ENCODE data around the gene CROCC. TPM values are rescaled to one million over a fixed set of nuclear protein-coding genes. Genes with fewer than 3 reads are reported as not detected.

CROCC gene, protein sequence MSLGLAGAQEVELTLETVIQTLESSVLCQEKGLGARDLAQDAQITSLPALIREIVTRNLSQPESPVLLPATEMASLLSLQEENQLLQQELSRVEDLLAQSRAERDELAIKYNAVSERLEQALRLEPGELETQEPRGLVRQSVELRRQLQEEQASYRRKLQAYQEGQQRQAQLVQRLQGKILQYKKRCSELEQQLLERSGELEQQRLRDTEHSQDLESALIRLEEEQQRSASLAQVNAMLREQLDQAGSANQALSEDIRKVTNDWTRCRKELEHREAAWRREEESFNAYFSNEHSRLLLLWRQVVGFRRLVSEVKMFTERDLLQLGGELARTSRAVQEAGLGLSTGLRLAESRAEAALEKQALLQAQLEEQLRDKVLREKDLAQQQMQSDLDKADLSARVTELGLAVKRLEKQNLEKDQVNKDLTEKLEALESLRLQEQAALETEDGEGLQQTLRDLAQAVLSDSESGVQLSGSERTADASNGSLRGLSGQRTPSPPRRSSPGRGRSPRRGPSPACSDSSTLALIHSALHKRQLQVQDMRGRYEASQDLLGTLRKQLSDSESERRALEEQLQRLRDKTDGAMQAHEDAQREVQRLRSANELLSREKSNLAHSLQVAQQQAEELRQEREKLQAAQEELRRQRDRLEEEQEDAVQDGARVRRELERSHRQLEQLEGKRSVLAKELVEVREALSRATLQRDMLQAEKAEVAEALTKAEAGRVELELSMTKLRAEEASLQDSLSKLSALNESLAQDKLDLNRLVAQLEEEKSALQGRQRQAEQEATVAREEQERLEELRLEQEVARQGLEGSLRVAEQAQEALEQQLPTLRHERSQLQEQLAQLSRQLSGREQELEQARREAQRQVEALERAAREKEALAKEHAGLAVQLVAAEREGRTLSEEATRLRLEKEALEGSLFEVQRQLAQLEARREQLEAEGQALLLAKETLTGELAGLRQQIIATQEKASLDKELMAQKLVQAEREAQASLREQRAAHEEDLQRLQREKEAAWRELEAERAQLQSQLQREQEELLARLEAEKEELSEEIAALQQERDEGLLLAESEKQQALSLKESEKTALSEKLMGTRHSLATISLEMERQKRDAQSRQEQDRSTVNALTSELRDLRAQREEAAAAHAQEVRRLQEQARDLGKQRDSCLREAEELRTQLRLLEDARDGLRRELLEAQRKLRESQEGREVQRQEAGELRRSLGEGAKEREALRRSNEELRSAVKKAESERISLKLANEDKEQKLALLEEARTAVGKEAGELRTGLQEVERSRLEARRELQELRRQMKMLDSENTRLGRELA (N-terminal part only)
- 21.2 and 35.4 TPM in 2 replicates for total RNA-seq

DNA sequence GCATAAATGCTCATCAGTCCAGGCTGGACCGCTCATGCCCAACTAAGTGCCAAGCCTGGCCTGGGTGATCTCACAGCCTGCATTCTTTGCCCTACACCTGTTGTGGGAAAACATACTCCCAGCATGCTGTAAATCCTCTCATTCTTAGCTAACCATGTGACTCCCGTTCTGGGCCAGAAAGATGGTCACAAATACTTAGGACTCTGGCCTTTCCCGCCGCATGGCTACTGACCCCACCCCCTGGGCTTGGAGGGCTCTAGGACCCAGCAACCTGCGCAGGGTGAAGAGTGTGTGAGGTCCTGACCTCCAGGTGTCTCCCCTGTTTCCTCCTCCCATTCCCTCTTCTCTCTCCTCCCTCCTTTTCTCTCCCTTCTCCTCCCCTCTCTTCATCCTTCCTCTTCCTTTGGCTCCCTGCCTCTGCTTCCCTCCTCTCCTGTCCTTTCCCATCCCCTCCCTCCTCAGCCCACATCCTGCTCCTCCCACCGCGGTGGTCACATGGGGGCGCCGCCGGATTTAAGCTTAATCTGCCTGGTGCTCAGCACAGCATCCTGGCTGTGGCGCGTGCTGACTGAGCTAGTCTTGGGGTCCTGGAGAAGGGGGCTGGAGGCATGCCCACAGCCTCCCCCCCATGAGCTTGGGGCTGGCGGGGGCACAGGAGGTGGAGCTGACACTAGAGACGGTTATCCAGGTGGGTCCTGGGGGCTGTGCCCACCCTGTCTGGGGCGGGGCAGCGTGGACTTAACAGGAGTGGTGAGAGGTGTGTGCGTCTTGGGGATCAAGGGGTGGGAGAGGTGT is at the start of gene CROCC:
CROCC (plus strand) TSS at position 541 of the 795 bp plus-strand sequence; CDS start at position 629, 88 bp downstream.

DNA sequence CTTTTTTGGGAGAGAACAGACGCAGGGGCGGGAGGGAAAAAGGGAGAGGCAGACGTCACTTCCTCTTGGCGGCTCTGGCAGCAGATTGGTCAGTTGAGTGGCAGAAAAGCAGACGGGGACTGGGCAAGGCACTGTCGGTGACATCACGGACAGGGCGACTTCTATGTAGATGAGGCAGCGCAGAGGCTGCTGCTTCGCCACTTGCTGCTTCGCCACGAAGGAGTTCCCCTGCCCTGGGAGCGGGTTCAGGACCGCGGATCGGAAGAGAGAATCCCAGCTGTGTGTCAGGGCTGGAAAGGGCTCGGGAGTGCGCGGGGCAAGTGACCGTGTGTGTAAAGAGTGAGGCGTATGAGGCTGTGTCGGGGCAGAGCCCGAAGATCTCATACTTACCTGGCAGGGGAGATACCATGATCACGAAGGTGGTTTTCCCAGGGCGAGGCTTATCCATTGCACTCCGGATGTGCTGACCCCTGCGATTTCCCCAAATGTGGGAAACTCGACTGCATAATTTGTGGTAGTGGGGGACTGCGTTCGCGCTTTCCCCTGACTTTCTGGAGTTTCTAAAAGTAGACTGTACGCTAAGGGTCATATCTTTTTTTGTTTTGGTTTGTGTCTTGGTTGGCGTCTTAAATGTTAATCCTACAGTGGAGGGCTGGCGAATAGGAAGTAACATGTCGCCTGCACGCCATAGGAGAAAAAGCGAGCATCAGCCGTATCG is 26.0 kb upstream of the CROCC start, which contains the start of gene RNU1-2:
RNU1-2 (plus strand) TSS at position 383 of the 718 bp plus-strand sequence.

DNA sequence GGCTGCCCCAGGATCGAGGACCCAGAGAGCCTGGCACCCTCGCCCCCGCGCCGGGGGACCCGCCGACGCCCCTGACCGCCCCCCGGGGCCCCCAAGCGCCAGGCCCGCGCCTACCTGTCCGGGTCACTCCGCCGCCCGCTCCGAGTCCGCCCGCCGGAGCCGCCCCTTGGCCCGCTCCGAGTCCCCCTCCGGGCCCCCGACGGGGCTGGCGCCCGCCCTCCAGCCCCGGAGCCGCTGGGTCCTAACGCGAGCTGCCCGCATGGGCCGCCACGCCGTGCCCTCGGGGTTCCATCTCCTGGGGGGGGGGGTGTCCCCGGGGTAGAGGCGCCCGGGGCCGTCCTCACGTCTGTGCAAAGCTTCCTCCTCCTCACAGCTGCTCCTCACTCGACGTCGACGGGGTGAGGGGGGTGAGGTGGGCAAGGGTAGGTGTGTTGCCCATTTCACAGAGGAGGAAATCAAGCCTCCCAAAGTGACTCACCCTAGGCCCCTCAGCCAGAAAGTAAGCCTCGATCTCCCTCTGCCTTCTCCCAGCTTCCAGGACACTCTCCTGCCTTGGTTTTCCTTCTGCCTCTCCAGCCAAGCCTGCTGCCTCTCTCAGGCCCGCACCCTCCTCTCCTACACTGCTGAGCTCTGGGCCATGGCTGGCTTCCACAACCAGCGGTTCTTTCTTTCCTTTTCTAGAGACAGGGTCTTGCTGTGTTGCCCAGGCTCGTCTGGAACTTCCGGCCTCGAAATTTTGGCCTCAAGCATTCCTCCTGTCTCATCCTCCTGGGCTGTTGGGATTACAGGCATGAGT is 58.9 kb downstream of the CROCC start, which contains the start of gene MFAP2:
MFAP2 (minus strand) TSS at position 148 of the 796 bp plus-strand sequence. CDS start 2,347 bp downstream, outside the sequence.

DNA sequence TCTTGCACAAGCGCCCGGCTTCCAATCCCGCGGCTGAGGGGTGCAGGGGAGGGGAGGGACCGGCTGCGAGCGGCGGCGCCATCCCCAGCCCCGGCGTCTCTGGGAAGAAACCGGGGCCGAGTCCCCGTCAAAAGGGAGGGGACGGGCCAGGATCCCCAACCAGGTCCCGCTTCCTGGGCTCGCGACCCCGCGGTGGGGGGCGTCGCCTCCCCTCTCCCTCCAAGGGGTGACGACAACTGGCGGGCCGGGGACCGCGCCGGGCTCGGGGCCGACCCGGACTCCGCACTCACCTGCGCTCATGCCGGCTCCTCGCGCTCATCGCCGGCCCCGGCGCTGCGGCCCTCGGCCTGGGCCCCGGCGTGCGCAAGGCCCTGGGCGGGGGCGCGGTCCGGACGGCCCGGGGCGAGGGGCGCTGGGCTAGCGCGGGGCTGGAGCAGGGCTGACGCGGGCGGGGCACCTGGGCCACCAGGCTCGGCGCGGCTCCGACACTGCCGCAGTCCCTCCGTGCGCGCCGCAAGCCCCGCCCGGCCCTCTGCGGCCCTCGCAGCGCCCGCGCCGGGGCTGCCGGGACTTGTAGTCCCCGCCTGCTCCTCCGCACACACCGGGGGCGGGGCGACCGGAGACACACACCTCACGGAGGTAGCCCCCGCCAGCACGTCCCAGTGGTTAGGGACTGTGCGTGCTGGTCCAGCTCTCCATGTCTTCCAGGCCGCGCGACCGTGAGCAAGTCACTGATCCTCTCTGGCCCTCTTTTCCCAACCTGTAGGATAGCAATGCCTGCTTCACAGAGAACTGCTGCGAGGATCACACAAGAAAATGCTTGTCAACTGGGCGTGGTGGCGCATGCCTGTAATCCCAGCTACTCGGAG is 89.9 kb downstream of the CROCC start, which contains the start of gene ATP13A2:
ATP13A2 (minus strand) TSS at position 490 of the 869 bp plus-strand sequence; CDS start at position 300, 190 bp downstream.

Small RNAs within 50 kb of the gene (small RNA-seq; reads per million reads assigned to genes)
- gene RNU1-2 (ENCODE audit: low replicate concordance): not detected
- not detected for gene RNU1-5P (ENCODE audit: low replicate concordance)

Other genes with a start within 250 kb of the CROCC start
- gene RNU1-4, start 181.4 kb upstream of the CROCC start, total RNA-seq: under 0.01 TPM in 2 replicates
- under 0.01 TPM in 2 replicates for gene RNU1-2, start 26.0 kb upstream of the CROCC start, total RNA-seq
- gene MFAP2, start 58.7 kb downstream of the CROCC start, total RNA-seq: 11.4 and 63.1 TPM in 2 replicates
- 44.4 and 91.5 TPM in 2 replicates for gene ATP13A2, start 90.0 kb downstream of the CROCC start, total RNA-seq
- 100 and 106 TPM in 2 replicates for gene SDHB, start 132.1 kb downstream of the CROCC start, total RNA-seq
- 0.29 TPM in 1 of 2 replicates, not detected in the other for gene PADI2, start 197.5 kb downstream of the CROCC start, total RNA-seq

Measured in placental pericyte (primary cell).